Limb (tissue), 2 donors: Measurements from ENCODE around the gene SARDH.
"Not testable (repeated sequence)": the region's sequence is repeated elsewhere in the genome, so short reads cannot be mapped to it uniquely, and the experiment has no call there.

ENCODE experiments used
- DNase-seq, 2 donors: peaks; one replicate each; pipeline ENCODE4 v3.0.0-alpha.2; 2016; ENCODE audit errors: extremely low spot score in 2 of 2

Gene SARDH

DNA sequence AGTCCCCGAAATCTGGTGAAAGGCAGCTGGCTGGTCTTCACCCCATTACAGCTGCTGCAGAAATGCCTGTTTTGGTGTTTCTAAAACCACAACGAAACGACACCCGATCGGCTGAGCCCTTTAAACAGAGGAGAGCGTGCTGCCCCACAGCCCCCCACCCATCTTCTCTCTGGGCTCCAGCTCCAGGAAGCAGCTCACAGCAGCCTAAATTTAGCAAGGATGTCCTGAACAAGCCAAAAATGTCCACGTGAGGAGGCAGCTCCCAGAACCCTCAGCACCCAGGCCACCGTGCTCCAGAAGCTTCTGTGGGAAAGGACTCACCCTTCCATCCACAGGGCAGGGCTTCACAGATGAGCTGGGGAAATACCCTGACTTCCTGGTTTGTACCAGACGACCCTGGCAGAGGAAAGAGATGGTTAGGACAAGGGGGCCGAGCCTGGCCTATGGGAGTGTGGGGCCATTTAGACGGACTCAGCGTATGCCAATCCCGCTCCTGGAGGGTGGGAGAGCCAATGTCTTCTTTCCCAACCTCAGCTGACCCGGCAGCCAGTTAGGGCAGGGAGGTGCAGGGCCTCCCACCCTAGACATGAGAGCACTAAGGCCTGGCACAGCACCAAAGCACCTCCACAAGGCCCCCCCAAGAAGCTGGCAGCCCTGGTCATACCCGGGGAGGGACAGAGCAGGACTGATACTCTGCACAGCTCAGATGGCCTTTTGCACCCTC is 39.1 kb upstream of the SARDH start:
- DNase-seq = no peak

DNA sequence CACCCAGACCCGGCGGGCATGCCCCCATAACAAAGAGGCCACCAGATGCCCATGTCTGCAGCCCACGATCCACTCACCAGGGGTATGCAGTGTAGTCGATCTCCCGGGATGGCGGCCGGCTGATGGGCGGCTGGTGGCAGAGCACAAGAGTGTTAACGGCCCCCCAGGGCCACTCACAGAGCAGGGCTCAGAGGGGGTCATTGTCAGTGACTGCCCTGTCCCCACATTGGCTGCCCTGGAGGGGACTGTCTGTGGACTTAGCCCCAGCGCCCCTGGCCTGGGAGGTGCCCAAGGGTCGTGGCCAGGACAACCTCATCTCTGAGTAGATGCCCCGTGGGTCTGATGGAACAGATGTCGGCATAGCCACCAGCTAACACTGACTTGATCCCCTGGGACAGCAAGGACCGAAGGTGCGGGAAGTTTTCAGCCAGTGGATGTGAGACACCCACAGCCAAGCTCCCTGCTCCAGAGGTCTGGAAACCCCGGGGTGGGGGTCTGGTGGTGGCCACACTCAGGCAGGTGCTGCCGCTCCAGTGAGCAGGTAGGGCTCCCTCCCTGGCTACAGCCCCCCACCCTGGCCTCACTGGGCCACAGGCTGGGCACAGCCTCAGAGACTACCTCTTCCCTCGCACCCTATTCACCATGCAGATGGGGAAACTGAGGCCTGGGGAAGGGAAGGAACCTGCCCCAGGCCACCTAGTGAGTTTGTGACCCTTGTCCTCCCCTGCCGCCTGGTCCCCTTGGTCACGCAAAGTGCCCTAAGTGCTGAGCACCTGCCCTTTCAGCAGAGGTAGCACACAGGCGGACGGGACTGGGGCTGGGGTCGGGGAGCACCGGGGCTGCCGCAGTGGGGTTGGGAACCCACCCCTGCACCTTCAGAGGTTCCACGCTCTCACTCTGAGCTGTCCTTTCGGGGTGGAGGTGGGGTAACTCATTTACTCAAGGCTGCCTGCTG is 38.1 kb upstream of the SARDH start:
- DNase-seq = no peak

DNA sequence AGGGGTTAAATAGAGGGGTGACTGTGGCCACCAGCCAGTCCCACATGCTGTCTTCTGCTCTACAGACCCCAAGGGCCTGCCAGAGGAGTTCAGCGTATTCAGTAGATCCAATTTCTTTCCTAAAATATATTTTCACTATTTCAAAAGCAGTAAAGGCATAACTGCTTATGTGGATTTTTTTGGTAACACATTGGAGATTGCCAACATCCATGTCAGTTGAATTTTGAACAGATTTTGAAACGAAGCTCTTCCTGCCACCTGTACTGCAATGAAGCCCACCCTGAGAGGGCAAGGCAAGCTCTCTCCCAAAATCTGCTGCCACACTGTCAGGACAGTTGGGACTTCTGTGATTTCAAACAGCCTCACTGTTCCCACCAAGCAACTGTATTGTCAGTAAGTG is 37.1 kb upstream of the SARDH start:
- no peak for DNase-seq

- DNase-seq = no peak
These were observed 36.6 kb upstream of the SARDH start for GRCh38 chr9:133774799-133775198.

DNA sequence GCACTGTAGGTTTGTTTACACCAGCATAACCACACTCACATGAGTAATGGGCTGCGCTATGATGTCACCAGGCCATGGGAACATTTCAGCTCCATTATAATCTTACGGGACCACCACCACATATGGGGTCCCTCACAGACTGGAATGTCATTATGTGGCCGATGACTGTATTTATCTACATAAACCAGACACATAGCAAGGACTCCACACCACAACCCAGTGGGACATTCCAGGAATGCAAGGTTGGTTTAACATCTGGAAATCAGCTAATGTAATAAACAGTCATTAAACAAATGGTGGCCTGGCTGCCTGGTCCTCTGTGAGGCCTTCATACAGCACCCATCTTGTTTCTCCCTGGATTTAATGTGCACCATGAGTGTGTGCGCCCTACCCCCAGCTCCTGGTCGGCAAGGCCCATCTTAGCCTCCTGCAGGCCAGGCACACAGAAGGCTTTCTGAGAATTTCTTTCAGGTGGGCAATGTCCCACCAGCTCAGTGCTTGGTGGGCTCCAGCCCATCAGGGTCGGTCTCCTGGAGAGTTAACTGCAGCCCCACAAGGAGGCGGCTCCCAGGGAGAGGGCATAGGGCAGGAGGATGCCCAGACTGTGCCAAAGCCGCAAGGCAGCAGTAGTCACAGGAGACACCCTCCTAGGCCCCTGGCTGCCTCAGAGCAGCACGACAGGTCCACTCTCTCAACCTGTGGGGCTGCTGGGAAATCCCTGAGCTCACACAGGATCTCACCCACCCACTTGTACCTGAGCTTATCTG is 35.9 kb upstream of the SARDH start:
- peak in 1 of 2 donors; percentile 3 for DNase-seq

DNA sequence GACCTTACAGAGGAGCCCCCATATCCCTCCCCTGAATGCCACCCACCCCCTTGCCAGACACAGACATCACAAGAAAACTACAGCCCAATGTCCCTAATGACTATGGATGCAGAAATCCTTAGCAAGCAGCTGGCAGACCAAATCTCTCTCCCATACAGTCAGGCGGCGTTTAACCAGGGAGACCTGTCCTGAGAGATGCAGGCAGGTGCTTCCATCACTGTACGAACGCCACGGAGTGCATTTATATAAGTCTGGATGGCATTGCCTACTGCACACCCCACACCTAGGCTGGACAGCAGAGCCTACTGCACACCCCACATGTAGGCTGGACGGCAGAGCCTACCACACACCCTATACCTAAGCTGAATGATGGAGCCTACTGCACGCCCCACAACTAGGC is 34.4 kb upstream of the SARDH start:
- DNase-seq = peak in 1 of 2 donors; percentile 6

DNA sequence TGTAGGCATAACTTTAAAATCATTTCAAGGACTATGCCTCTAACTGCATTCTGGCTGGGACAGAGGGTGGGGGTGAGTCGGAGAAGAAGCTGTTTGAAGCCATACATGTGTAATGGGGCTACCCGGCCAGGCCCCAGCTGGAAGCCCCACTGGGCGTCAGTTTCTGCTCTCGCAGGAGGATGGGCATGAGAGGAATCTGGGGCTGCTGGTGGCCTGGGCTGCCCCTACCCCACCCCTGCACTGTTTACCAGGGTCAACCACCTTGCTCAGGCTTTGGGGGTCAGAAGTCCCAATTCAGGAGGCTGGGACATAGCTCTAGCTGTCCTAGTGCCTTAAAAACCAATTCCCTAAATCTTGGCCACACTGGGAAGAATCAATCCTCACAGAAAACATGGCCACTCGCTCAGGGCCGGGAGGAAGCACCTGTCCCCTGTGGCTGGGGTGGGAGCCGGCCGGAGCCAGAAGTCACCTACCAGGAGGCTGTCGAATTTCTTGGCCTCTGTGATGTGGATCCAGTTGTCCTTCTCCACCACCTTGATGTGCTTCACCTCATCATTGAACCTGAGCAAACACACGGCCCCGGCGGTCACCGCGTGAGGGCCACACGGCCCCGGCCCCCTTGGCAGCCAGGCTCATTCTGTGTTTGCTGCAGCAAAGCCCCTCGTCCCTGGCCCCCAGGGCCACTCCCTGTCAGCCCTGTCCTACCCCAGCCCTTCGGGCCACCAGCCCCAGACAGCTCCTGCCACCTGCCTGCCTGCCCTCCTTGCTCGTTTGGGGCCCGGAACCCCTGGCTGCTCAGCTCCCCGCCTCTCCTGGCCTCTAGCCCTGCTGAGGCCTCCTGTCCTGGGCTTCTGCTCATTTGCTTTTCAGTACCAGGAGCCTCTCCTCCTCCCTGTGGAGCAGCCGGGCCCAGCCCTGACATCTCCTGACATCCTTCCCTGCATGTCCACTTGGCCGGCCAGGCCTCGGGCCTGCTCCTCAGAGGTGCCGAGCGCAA is 33.6 kb upstream of the SARDH start:
- DNase-seq = peak in 1 of 2 donors; percentile 22

DNA sequence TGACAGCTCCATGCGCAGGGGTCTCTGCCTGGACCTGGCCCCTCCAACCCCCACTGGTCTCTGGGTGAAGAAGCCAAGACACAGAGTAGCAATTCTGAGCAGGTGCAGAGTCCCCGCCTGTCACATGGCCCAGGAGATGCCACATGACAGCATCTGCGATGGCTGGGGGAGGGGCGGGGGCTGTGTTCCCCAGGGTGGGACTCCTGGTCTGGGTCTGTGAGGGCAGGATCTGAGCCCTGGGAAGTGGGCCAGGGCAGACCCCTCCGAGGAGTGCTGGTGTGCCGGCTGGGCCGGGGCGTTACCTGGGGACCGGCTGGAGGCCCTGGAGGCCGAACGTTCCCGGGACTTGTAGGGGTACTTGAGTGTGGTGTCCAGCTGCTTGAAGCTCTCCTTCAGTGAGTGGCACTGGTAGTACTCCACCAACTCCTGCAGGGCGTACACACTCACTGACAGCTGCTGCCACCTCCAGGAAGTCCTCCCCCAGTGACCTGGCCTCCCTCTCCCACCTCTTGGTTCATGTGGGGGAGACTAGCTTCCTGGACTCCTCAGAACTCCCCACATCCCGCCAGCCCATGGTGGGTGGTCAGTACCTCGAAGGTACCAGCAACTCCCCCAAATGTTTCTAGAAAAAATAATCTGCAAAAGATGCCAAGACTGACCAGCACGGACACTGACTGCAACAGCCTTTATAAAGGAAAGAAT is 32.1 kb upstream of the SARDH start:
- peak in 1 of 2 donors; percentile 29 for DNase-seq

DNA sequence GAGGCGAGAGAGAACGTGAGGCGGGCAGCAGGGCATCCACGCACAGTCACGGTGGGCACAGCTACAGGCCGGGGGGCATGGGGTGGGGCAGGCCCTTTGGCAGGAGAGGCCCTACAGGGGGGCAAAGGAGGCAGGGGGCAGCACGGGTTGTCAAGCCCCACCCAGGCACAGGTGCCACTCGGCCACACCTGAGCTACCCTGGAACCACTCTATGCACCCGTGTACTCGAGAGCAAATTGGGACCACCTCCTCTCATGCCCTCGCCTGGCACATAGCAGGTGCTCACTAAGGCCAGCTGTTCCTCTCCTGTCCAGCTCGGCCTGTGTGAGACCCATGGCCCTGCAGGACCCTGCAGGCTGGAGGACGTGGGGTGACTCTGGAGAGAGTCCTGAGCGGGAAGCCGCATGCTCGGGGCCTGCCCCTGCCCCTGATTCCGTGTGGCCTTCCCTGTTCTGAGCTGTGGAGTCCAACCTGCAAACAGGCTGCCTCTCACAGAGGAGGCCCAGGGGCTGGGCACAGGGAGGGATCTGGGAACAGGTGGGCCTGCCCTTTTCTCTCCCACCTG is 31.4 kb upstream of the SARDH start:
- peak in 1 of 2 donors; percentile 17 for DNase-seq

DNA sequence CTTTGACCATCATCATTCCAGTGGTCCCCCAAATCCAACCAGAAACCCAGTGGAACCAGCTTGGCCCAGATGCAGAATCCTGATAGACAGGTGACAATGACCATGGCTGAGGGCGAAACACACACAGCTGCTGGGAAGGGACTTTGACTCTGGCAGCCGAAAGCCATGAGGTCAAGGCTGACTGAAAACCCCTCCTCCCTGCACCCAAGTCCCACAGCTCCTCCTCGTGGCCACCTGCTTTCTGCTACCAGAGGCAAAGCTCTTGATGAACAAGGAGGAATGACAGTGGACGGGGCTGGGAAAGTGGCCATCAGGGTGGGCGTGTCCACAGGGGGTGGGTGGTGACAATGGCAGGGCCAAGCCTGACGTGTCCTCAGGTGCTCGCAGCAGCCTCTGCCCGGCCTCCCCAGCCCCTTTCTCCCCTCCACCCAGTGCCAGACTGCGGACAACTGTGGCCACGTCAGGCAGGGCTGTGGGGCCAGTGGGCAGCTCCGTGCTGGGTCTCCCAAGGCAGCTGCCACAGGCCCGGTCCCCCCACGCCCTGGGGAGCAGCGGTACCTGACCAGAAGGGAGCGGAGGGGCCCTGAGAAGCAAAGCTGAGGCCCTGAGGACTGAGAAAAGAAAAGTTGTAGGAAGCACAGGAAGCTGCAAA is 30.8 kb upstream of the SARDH start:
- peak in 1 of 2 donors; percentile 24 for DNase-seq

- no peak for DNase-seq
These were observed 30.3 kb upstream of the SARDH start for GRCh38 chr9:133768371-133768858.

- peak in 1 of 2 donors; percentile 7 for DNase-seq
These were observed 29.5 kb upstream of the SARDH start for GRCh38 chr9:133767625-133768024.

- DNase-seq = no peak
These were observed 28.9 kb upstream of the SARDH start for GRCh38 chr9:133767008-133767407.

GRCh38 chr9:133766234-133766633 is 28.1 kb upstream of the SARDH start:
- DNase-seq = not testable (repeated sequence)

GRCh38 chr9:133763272-133764183 is 25.4 kb upstream of the SARDH start:
- no peak for DNase-seq

DNA sequence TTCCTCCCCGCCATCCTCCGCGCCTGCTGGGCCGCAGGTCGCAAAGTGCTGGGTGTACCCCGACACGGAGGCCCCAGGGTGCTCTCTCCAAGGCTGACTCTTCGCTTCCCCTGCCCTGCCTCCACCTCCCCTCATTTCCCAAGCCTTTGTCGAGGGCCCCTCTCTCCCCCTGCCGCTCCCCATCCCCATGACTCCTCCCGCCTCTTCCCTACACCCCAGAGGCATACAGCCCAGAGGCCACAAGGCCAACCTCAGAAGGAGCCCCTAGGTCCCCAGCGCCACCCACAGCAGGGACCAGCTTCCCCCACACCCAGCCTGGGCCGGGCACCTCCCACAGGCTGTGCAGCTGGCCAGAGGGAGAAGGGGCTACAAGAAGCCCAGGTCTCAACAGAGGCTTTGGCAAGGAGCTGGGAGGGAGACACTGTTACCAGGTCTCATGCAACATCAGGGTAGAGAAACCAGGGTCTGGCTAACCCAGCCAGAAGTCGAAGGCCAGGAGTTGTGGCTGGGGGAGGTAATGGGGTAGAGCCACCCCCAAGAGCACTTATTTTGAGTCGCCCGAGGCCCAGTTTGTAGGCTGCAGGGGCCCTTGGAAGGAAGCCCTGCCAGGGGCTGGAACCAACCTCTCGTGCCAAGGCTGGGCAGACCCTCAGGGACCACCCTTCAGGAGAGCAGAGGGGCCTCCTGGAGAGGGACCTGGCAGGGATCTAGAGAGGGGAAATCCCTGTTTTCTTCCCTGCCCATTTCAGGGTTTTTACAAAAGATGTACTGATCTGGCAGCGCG is 24.5 kb upstream of the SARDH start:
- no peak for DNase-seq

DNA sequence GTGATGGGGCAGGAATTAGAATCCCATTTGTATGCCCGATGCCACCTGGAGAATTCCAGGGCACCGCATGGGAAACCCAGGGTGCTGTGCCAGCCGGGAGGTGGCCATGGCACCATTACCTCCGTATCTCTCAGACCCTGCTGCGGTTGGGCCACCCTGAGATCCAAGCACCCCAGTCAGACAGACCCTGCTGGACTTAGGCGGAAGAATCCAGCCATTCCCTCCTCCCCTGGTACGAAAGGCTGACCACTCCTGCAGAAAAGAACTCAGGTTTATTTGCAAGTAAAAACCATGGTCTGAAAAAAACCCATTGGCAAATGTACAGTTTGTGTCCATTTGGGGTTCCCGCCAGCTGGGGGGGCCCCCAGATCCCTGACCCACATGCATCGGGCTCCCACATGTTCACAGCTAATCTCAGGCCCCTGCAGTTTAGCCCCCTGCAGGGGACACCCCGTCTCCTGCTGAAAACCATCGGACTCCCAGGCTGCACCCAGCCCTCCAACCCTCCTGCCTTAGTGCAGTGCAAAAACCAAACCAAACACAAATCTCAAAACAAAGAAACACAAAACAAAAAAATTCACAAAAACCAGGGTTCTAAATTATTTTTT is 23.6 kb upstream of the SARDH start:
- DNase-seq = no peak
